GM23248 (cell line): ENCODE results near the gene IPO7.

Experiments
- EZH2 ChIP-seq: fragments of 200-600 bp; sonication (generic); IDR thresholded peaks from 2 replicates; pipeline ENCODE4 v1.6.1; 2018; ENCODE audit warnings: antibody characterized with exemption, mild to moderate bottlenecking; ENCODE audit not compliant: insufficient read depth, poor library complexity, severe bottlenecking
- EZH2phosphoT487 ChIP-seq: fragments of 200-600 bp; sonication (generic); IDR thresholded peaks from 2 replicates; pipeline ENCODE4 v1.6.1; 2018; ENCODE audit warnings: antibody characterized with exemption, moderate library complexity, mild to moderate bottlenecking, low read depth; ENCODE audit not compliant: insufficient read depth

DNA sequence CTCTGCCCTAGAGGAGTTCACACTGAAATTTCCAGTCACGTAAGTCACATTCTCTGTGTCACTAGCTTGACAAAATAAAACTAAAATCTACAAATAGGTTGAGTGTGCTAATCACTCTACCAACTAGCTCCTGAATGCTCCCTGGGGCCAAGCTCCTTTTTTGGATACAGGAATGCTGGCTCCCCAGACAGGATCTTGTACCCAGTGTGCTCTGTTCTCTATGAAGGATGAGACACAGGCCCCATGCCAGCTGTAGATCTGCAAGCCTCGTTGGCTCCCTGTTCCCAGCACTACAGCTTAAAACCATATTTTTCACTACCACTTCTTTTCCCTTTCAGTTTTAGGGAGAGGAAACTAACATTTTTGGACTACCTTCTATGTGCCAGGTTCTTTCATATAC lies 3.7 kb upstream of the IPO7 start:
- TF ChIP-seq EZH2: no peak
- TF ChIP-seq EZH2phosphoT487: no peak
